ENCODE measurements around the gene ISL1.

- TF ChIP-seq EZH2 (IDR thresholded peaks at IDR 0.05; ENCODE audit: borderline replicate concordance, low read depth, low read length, severe bottlenecking): no peak
- TF ChIP-seq, protein P1, sequence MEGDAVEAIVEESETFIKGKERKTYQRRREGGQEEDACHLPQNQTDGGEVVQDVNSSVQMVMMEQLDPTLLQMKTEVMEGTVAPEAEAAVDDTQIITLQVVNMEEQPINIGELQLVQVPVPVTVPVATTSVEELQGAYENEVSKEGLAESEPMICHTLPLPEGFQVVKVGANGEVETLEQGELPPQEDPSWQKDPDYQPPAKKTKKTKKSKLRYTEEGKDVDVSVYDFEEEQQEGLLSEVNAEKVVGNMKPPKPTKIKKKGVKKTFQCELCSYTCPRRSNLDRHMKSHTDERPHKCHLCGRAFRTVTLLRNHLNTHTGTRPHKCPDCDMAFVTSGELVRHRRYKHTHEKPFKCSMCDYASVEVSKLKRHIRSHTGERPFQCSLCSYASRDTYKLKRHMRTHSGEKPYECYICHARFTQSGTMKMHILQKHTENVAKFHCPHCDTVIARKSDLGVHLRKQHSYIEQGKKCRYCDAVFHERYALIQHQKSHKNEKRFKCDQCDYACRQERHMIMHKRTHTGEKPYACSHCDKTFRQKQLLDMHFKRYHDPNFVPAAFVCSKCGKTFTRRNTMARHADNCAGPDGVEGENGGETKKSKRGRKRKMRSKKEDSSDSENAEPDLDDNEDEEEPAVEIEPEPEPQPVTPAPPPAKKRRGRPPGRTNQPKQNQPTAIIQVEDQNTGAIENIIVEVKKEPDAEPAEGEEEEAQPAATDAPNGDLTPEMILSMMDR (IDR thresholded peaks at IDR 0.05; ENCODE audit: borderline replicate concordance, extremely low read depth, low read length, poor library complexity, severe bottlenecking): peak; percentile 80
Measured at GRCh38 chr5:51380603-51381207, 2.5 kb upstream of the ISL1 start.

Measured in DND-41 (cell line).